GM12878 (cell line): ENCODE results near the gene ZSCAN10. TPM values are rescaled to one million over a fixed set of nuclear protein-coding genes. Genes with fewer than 3 reads are reported as not detected.

ENCODE experiments used
- ATAC-seq: fragments of 200-7000 bp; cut with Tn5 transposase; 3 replicates; pipeline ENCODE4 v1.9.1; 2020; ENCODE audit warnings: mild to moderate bottlenecking, moderate library complexity
- BruUV-seq: library from RNA; stranded (reverse); fragments of 400-500 nt; replicated peaks from 2 replicates; lab custom pipeline; 2021; lab: Mats Ljungman, UMichigan
- CTCF ChIA-PET: fragments of 300-600 bp; sonication (Branson Sonifier 250); formaldehyde crosslinking; extraction: SDS; loops from one replicate; lab custom pipeline; 2021; ENCODE audit warnings: inconsistent platforms; lab: Yijun Ruan, JAX
- POLR2A ChIA-PET: fragments of 350-600 bp; formaldehyde crosslinking; extraction: SDS; loops from one replicate; lab custom pipeline; 2021; ENCODE audit warnings: inconsistent platforms; lab: Charles Lee
- RAD21 ChIA-PET: fragments of 300-600 bp; sonication (Branson Sonifier 250); formaldehyde crosslinking; loops from one replicate; lab custom pipeline; 2023; ENCODE audit warnings: antibody characterized with exemption; ENCODE audit not compliant: unreplicated experiment; lab: Charles Lee
- SMC1A ChIA-PET: fragments of 300-600 bp; sonication (Branson Sonifier 250); formaldehyde crosslinking; loops from one replicate; lab custom pipeline; 2023; ENCODE audit not compliant: unreplicated experiment, uncharacterized antibody; lab: Charles Lee
- DNase-seq: peaks from one replicate; pipeline ENCODE4 v3.0.0-alpha.2; 2011; ENCODE audit warnings: low read depth, low spot score
- FAIRE-seq: peaks from 3 replicates; lab custom pipeline; 2011; peaks lifted over from hg19 to GRCh38; lab: Jason Lieb, UNC
- H2AFZ ChIP-seq: 2 replicates; pipeline ENCODE4 v1.6.0; 2011; ENCODE audit warnings: low read depth, low read length, control low read depth; ENCODE audit not compliant: control insufficient read depth
- H3K27ac ChIP-seq: 2 replicates; pipeline ENCODE4 v1.5.1; 2011; ENCODE audit warnings: control low read depth; ENCODE audit not compliant: control insufficient read depth, insufficient read depth
- H3K27me3 ChIP-seq, 2 experiments: replicated peaks in 1 of 2; 2 replicates each; pipeline versions ENCODE4 v1.6.0 to v1.6.1; 2011; ENCODE audit warnings: low read length in 1 of 2; ENCODE audit not compliant: control insufficient read depth in 2 of 2, insufficient read depth in 2 of 2
- H3K36me3 ChIP-seq, 2 experiments: 2 replicates each; pipeline ENCODE4 v1.5.1; 2011; ENCODE audit warnings: low read length in 1 of 2; ENCODE audit not compliant: control insufficient read depth in 2 of 2, insufficient read depth in 2 of 2
- H3K4me1 ChIP-seq: 2 replicates; pipeline ENCODE4 v1.6.1; 2011; ENCODE audit warnings: mild to moderate bottlenecking, low read length, moderate library complexity, mixed read lengths; ENCODE audit not compliant: control insufficient read depth, insufficient read depth
- H3K4me2 ChIP-seq: 2 replicates; pipeline ENCODE4 v1.6.0; 2011; ENCODE audit warnings: control low read depth; ENCODE audit not compliant: control insufficient read depth, insufficient read depth
- H3K4me3 ChIP-seq: fragments of 200-600 bp; sonication (generic); 2 replicates; pipeline ENCODE4 v1.5.1; 2016
- H3K79me2 ChIP-seq: 2 replicates; pipeline ENCODE4 v1.6.0; 2011; ENCODE audit warnings: low read length; ENCODE audit not compliant: control insufficient read depth, insufficient read depth
- H3K9ac ChIP-seq: 2 replicates; pipeline ENCODE4 v1.8.0; 2011; ENCODE audit warnings: low read length, control low read depth, mixed read lengths; ENCODE audit not compliant: control insufficient read depth, insufficient read depth
- H3K9me3 ChIP-seq: replicated peaks from 3 replicates; pipeline ENCODE4 v1.5.1; 2011; ENCODE audit warnings: mild to moderate bottlenecking, low read length; ENCODE audit not compliant: control insufficient read depth, insufficient read depth
- H4K20me1 ChIP-seq: 2 replicates; pipeline ENCODE4 v1.6.0; 2011; ENCODE audit not compliant: control insufficient read depth, insufficient read depth
- BACH1 ChIP-seq: fragments of 450-650 bp; IDR thresholded peaks from 2 replicates; pipeline ENCODE4 v1.6.1; 2017; ENCODE audit warnings: mild to moderate bottlenecking, borderline replicate concordance
- BCLAF1 ChIP-seq: fragments of 450-650 bp; IDR thresholded peaks from 2 replicates; pipeline ENCODE4 v1.6.1; 2017; ENCODE audit warnings: antibody characterized with exemption, mild to moderate bottlenecking, moderate library complexity
- CBX3 ChIP-seq: fragments of 200-600 bp; sonication (generic); IDR thresholded peaks from 2 replicates; pipeline ENCODE4 v1.6.1; 2016; ENCODE audit warnings: low read depth, borderline replicate concordance
- CREB1 ChIP-seq: IDR thresholded peaks from 2 replicates; pipeline ENCODE4 v1.6.1; 2012; ENCODE audit warnings: low read depth, mild to moderate bottlenecking, inconsistent platforms
- E2F8 ChIP-seq: fragments of 450-650 bp; IDR thresholded peaks from 2 replicates; pipeline ENCODE4 v1.6.1; 2018; ENCODE audit warnings: mild to moderate bottlenecking, low read depth, moderate library complexity; ENCODE audit not compliant: partially characterized antibody
- E4F1 ChIP-seq: fragments of 450-650 bp; IDR thresholded peaks from 2 replicates; pipeline ENCODE4 v1.6.1; 2018; ENCODE audit warnings: borderline replicate concordance, mild to moderate bottlenecking; ENCODE audit not compliant: partially characterized antibody
- EP300 ChIP-seq, 2 experiments: fragments of 150-350 bp in 1 of 2; IDR thresholded peaks; 2 replicates each; pipeline ENCODE4 v1.6.1; 2011 to 2012; ENCODE audit warnings: low read depth in 2 of 2, low read length in 2 of 2, borderline replicate concordance in 1 of 2, improper control_type of control experiment in 1 of 2, inconsistent platforms in 1 of 2; ENCODE audit not compliant: control insufficient read depth in 1 of 2
- ESRRA ChIP-seq: IDR thresholded peaks from 2 replicates; pipeline ENCODE4 v1.6.1; 2012; ENCODE audit warnings: mild to moderate bottlenecking, low read length, improper control_type of control experiment
- ETV6 ChIP-seq, 2 experiments: fragments of 450-650 bp in 1 of 2; IDR thresholded peaks in 1 of 2; conservative IDR thresholded peaks in 1 of 2; 2 replicates each; pipeline ENCODE4 v1.6.1; 2014; ENCODE audit warnings: antibody characterized with exemption in 1 of 2, borderline replicate concordance in 1 of 2, low read depth in 1 of 2, mild to moderate bottlenecking in 1 of 2, moderate library complexity in 1 of 2
- FOS ChIP-seq: IDR thresholded peaks from 3 replicates; pipeline ENCODE4 v1.6.1; 2011; ENCODE audit warnings: borderline replicate concordance; ENCODE audit not compliant: insufficient read length; ENCODE audit errors: extremely low read depth
- HCFC1 ChIP-seq: fragments of 150-350 bp; IDR thresholded peaks from 2 replicates; pipeline ENCODE4 v1.6.1; 2014; ENCODE audit warnings: low read length
- IRF3 ChIP-seq: fragments of 450-650 bp; IDR thresholded peaks from 2 replicates; pipeline ENCODE4 v1.6.1; 2014; ENCODE audit warnings: mild to moderate bottlenecking
- MYC ChIP-seq: IDR thresholded peaks from 2 replicates; pipeline ENCODE4 v1.6.1; 2011; ENCODE audit warnings: mild to moderate bottlenecking, low read length, moderate library complexity, inconsistent platforms; ENCODE audit not compliant: insufficient read depth, insufficient replicate concordance, insufficient read length, severe bottlenecking
- NFXL1 ChIP-seq: fragments of 450-650 bp; IDR thresholded peaks from 2 replicates; pipeline ENCODE4 v1.6.1; 2017; ENCODE audit warnings: antibody characterized with exemption, mild to moderate bottlenecking, borderline replicate concordance
- WGBS: methylation state at CpG from one replicate; pipeline ENCODE4 v1.1.6; 2016; ENCODE audit warnings: low lambda C conversion rate; ENCODE audit not compliant: insufficient replicate concordance, insufficient coverage; ENCODE audit errors: missing lambda C conversion rate; 5-methylcytosine and 5-hydroxymethylcytosine counted together
- in situ Hi-C: fragments of 300-500 bp; cut with MboI; formaldehyde crosslinking; loops from 9 replicates; pipeline ENCODE4 v1.14.3; 2018; ENCODE audit warnings: mixed read lengths
- intact Hi-C: fragments of 100-400 bp; cut with micrococcal nuclease; formaldehyde crosslinking; loops from one replicate; pipeline ENCODE4 v1.14.2; 2022; ENCODE audit not compliant: unreplicated experiment
- polyA plus RNA-seq, 11 experiments: library from polyadenylated mRNA; depleted of rRNA in 4 of 11; unstranded in 6 of 11; stranded (reverse) in 5 of 11; fragments of >200 nt; fragmentation: Nextera tagmentation in 4 of 11; fragmentation: Illumina TruSeq in 1 of 11; extraction: Ambion mirVana in 4 of 11; extraction: Trizol in 1 of 11; gene quantifications; 1 replicate in 1 of 11; 2 replicates in 10 of 11; pipeline versions ENCODE4 v1.2.1 to v1.2.3, GENCODE V29; 2011 to 2016; ENCODE audit warnings: inconsistent platforms in 2 of 11, missing spikeins in 2 of 11, low read depth in 1 of 11
- total RNA-seq, 4 experiments: library from RNA; depleted of rRNA in 3 of 4; stranded (reverse); fragments of >200 nt in 3 of 4; fragmentation: Illumina TruSeq in 1 of 4; extraction: Trizol in 1 of 4; gene quantifications; 2 replicates each; pipeline versions ENCODE4 v1.2.1 to v1.2.3, GENCODE V29; 2013 to 2021

ZSCAN10 gene
- total and polyA plus RNA-seq, 10 of the 15 experiments (the other 5 are each of a cell fraction or from before 2014, with no cell fraction given), result 0.06 to 0.33 TPM; not detected in 8

GRCh38 chr16:3142327-3142726 is 43.2 kb upstream of the ZSCAN10 start:
- Histone ChIP-seq H3K9ac (no peak overlapping the region), H3K36me3 (no peaks in the 10 kb centered on the region; a peak in 2 of 4 replicates), H3K79me2 (no peaks in the 10 kb centered on the region), H3K4me1 (no peaks in the 10 kb centered on the region), H4K20me1 (no peaks in the 10 kb centered on the region), H3K4me2 (no peak overlapping the region), H2AFZ (no peak overlapping the region), H3K27ac (no peak overlapping the region), H3K4me3 (no peak overlapping the region), H3K27me3 (no peaks in the 10 kb centered on the region), H3K9me3 (no peaks in the 10 kb centered on the region)
- in situ Hi-C loops (no loop called here), intact Hi-C loops (no loop called here)
- ChIA-PET POLR2A (no interaction called here), CTCF (interaction anchor here (1.5 kb wide), 1 partner anchor 13 kb away, joined by 3 read pairs; no protein-coding TSS in a partner anchor), SMC1A (no interaction called here), RAD21 (no interaction called here)
- BruUV-seq, result no TSS peak
- DNase-seq (no peak), ATAC-seq (no peak), FAIRE-seq (no peak)
- 88% methylated on average over 21 of the region's 22 CpGs for WGBS
- TF ChIP-seq CBX3 (no peak), FOS (no peak), ETV6 (conservative IDR thresholded peaks at IDR 0.05 in 1 of 2, IDR thresholded peaks at IDR 0.05 in 1 of 2; ENCODE audit: borderline replicate concordance in 1 of 2, low read depth in 1 of 2) (no peak), HCFC1 (no peak), MYC (no peak), E2F8 (no peak), ESRRA (no peak), E4F1 (no peak), BCLAF1 (no peak), BACH1 (no peak), EP300 (IDR thresholded peaks at IDR 0.05; ENCODE audit: borderline replicate concordance in 1 of 2, control insufficient read depth in 1 of 2, low read depth in 2 of 2, low read length in 2 of 2) (no peak), CREB1 (no peak), NFXL1 (no peak), IRF3 (no peak)
